DOHH2 (cell line): ENCODE measurements around the gene ZFP3.

Experiments
- EZH2phosphoT487 ChIP-seq: fragments of 200-600 bp; sonication (generic); IDR thresholded peaks from 2 replicates; pipeline ENCODE4 v1.6.1; 2017; ENCODE audit warnings: borderline replicate concordance, mild to moderate bottlenecking, antibody characterized with exemption, low read length, moderate library complexity, mixed read lengths
- TF ChIP-seq, protein P1 (sequence below): fragments of 200-600 bp; sonication (generic); IDR thresholded peaks from one replicate; pipeline ENCODE4 v1.5.1; 2014; ENCODE audit warnings: antibody characterized with exemption, mild to moderate bottlenecking, low read depth, low read length; ENCODE audit not compliant: poor library complexity, severe bottlenecking

DNA sequence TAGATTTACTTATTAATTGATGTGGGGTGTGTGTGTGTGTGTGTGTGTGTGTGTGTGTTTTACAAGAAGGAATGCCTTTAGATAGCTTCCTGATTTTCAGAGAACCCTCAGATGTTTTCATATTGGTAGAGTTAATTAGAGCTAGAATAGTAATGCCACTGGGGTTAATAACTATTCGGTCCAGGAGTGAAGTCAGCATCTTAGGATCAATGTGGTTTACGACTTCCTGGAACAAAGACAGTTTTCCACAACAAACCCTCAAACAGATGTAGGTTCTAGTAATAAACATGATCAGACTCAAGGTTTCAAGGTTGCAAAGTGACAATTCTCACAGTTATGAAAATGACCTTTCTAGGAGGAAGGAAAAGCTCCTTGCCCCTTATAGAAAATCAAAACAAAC lies 30.8 kb upstream of the ZFP3 start:
- TF ChIP-seq, protein P1, sequence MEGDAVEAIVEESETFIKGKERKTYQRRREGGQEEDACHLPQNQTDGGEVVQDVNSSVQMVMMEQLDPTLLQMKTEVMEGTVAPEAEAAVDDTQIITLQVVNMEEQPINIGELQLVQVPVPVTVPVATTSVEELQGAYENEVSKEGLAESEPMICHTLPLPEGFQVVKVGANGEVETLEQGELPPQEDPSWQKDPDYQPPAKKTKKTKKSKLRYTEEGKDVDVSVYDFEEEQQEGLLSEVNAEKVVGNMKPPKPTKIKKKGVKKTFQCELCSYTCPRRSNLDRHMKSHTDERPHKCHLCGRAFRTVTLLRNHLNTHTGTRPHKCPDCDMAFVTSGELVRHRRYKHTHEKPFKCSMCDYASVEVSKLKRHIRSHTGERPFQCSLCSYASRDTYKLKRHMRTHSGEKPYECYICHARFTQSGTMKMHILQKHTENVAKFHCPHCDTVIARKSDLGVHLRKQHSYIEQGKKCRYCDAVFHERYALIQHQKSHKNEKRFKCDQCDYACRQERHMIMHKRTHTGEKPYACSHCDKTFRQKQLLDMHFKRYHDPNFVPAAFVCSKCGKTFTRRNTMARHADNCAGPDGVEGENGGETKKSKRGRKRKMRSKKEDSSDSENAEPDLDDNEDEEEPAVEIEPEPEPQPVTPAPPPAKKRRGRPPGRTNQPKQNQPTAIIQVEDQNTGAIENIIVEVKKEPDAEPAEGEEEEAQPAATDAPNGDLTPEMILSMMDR, result no peak
- TF ChIP-seq EZH2phosphoT487, result no peak
